ENCODE results near the gene TUBB4A. TPM values are rescaled to one million over a fixed set of nuclear protein-coding genes. Genes with fewer than 3 reads are reported as not detected.

The TUBB4A gene
- total and polyA plus RNA-seq, 9 of the 15 experiments (the other 6 are each of a cell fraction or from before 2014, with no cell fraction given): 0.14 to 7.0 (median 0.75) TPM

DNA sequence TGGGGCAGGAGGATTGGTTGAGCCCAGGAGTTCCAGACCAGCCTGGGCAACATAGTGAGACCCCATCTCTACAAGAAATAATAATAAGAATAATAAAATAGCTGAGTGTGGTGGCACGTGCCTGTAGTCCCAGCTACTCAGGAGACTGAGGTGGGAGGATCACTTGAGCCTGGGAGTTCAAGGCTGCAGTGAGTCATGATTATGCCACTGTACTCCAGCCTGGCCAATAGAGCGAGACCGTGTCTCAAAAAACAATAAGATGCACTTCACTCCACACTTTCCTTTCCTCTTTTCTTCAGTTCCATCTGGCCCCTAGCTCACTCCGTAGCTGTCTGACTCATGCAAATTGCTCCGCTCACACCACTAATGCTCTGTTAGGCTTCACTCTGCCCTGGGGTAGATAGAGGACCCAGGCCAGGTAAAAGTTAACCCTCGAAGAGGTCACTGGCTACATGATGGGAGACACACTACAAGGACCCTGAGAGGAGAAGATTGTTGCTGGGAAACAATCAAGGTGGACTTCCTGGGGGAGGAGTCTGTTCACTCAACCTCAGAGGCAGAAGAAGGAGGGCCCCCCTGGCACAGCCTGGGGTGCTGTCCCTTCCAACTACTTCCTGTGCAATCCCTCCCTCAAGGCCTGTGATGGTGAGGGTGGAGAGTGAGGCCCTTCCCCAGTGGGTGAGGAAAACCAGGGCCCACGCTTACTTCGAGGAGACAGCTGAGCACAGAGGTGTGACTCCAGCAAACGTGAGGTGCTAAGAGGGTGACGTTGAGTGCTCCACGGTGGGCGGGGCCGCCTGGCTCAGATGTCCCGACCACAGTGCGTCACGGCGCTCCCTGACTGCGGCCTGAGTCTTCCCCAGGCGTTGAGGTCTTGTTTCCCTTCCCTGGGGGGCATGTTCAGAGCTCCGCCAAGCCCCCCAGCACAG lies 19.9 kb upstream of the TUBB4A start (continued):
- TF ChIP-seq, protein P1, sequence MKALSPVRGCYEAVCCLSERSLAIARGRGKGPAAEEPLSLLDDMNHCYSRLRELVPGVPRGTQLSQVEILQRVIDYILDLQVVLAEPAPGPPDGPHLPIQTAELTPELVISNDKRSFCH (CRISPR knock-in tag; IDR thresholded peaks at IDR 0.05): no peak
- TF ChIP-seq, protein P1 (tag; IDR thresholded peaks at IDR 0.05): no peak
- no peak for TF ChIP-seq NFXL1 (CRISPR knock-in tag; IDR thresholded peaks at IDR 0.05)
- TF ChIP-seq, protein P2, sequence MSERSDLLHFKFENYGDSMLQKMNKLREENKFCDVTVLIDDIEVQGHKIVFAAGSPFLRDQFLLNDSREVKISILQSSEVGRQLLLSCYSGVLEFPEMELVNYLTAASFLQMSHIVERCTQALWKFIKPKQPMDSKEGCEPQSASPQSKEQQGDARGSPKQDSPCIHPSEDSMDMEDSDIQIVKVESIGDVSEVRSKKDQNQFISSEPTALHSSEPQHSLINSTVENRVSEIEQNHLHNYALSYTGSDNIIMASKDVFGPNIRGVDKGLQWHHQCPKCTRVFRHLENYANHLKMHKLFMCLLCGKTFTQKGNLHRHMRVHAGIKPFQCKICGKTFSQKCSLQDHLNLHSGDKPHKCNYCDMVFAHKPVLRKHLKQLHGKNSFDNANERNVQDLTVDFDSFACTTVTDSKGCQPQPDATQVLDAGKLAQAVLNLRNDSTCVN (CRISPR knock-in tag; IDR thresholded peaks at IDR 0.05): no peak
- no peak for TF ChIP-seq ASH1L (IDR thresholded peaks at IDR 0.05; ENCODE audit: borderline replicate concordance, low read depth, partially characterized antibody)
- TF ChIP-seq MEIS2 (IDR thresholded peaks at IDR 0.05; ENCODE audit: partially characterized antibody): no peak
- no peak for TF ChIP-seq BRF1 (IDR thresholded peaks at IDR 0.05; ENCODE audit: borderline replicate concordance, extremely low read depth, insufficient read length)
- no peak for TF ChIP-seq SREBF2 (CRISPR knock-in tag; IDR thresholded peaks at IDR 0.05)
- no peak for TF ChIP-seq RBM22 (IDR thresholded peaks at IDR 0.05; ENCODE audit: low read depth, low read length, poor library complexity, severe bottlenecking)
- no peak for TF ChIP-seq SETDB1 (IDR thresholded peaks at IDR 0.05; ENCODE audit: low read length)
- TF ChIP-seq MAFG (tag; conservative IDR thresholded peaks at IDR 0.05): no peak
- TF ChIP-seq, protein P3, sequence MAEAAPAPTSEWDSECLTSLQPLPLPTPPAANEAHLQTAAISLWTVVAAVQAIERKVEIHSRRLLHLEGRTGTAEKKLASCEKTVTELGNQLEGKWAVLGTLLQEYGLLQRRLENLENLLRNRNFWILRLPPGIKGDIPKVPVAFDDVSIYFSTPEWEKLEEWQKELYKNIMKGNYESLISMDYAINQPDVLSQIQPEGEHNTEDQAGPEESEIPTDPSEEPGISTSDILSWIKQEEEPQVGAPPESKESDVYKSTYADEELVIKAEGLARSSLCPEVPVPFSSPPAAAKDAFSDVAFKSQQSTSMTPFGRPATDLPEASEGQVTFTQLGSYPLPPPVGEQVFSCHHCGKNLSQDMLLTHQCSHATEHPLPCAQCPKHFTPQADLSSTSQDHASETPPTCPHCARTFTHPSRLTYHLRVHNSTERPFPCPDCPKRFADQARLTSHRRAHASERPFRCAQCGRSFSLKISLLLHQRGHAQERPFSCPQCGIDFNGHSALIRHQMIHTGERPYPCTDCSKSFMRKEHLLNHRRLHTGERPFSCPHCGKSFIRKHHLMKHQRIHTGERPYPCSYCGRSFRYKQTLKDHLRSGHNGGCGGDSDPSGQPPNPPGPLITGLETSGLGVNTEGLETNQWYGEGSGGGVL (CRISPR knock-in tag; IDR thresholded peaks at IDR 0.05): no peak
- TF ChIP-seq, protein P4, sequence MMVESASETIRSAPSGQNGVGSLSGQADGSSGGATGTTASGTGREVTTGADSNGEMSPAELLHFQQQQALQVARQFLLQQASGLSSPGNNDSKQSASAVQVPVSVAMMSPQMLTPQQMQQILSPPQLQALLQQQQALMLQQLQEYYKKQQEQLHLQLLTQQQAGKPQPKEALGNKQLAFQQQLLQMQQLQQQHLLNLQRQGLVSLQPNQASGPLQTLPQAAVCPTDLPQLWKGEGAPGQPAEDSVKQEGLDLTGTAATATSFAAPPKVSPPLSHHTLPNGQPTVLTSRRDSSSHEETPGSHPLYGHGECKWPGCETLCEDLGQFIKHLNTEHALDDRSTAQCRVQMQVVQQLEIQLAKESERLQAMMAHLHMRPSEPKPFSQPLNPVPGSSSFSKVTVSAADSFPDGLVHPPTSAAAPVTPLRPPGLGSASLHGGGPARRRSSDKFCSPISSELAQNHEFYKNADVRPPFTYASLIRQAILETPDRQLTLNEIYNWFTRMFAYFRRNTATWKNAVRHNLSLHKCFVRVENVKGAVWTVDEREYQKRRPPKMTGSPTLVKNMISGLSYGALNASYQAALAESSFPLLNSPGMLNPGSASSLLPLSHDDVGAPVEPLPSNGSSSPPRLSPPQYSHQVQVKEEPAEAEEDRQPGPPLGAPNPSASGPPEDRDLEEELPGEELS (CRISPR knock-in tag; IDR thresholded peaks at IDR 0.05; ENCODE audit: borderline replicate concordance): no peak
- no peak for TF ChIP-seq FOXA3 (CRISPR knock-in tag; conservative IDR thresholded peaks at IDR 0.05 in 1 of 2, IDR thresholded peaks at IDR 0.05 in 1 of 2)
- no peak for TF ChIP-seq ZNF217 (CRISPR knock-in tag; IDR thresholded peaks at IDR 0.05)
- TF ChIP-seq, protein P5, sequence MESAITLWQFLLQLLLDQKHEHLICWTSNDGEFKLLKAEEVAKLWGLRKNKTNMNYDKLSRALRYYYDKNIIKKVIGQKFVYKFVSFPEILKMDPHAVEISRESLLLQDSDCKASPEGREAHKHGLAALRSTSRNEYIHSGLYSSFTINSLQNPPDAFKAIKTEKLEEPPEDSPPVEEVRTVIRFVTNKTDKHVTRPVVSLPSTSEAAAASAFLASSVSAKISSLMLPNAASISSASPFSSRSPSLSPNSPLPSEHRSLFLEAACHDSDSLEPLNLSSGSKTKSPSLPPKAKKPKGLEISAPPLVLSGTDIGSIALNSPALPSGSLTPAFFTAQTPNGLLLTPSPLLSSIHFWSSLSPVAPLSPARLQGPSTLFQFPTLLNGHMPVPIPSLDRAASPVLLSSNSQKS (CRISPR knock-in tag; IDR thresholded peaks at IDR 0.05): no peak
- no peak for TF ChIP-seq TAL1 (IDR thresholded peaks at IDR 0.05)
- no peak for TF ChIP-seq HNRNPK (IDR thresholded peaks at IDR 0.05; ENCODE audit: low read depth, low read length, poor library complexity, severe bottlenecking)
- peak; percentile 99 for TF ChIP-seq ZFP36 (IDR thresholded peaks at IDR 0.05; ENCODE audit: low read depth, low read length, partially characterized antibody)
- no peak for TF ChIP-seq SMARCB1 (IDR thresholded peaks at IDR 0.05; ENCODE audit: insufficient read length, low read depth)
- no peak for TF ChIP-seq ZNF184 (CRISPR knock-in tag; IDR thresholded peaks at IDR 0.05)
